GM12872 (cell line): ENCODE results near the gene METTL22.

Experiments used
- CTCF ChIP-seq: IDR thresholded peaks from 3 replicates; pipeline ENCODE4 v1.5.1; 2011; ENCODE audit warnings: low read depth, mild to moderate bottlenecking, low read length, moderate library complexity; ENCODE audit not compliant: insufficient read depth

Gene METTL22

GRCh38 chr16:8660841-8661301, 39.4 kb downstream of the METTL22 start:
- peak; percentile 78 for TF ChIP-seq CTCF

- no peak for TF ChIP-seq CTCF
These were observed 40.2 kb downstream of the METTL22 start for GRCh38 chr16:8661703-8662102.

GRCh38 chr16:8663192-8664089, 41.9 kb downstream of the METTL22 start:
- TF ChIP-seq CTCF = no peak

- no peak for TF ChIP-seq CTCF
These were observed 44.0 kb downstream of the METTL22 start for GRCh38 chr16:8665529-8665928.

- TF ChIP-seq CTCF = no peak
These were observed 46.0 kb downstream of the METTL22 start for GRCh38 chr16:8667492-8667891.

GRCh38 chr16:8668113-8668512, 46.6 kb downstream of the METTL22 start:
- no peak for TF ChIP-seq CTCF

GRCh38 chr16:8669481-8669880, 48.0 kb downstream of the METTL22 start:
- no peak for TF ChIP-seq CTCF
